GM21526 (cell line): ENCODE measurements around the gene RIIAD1.
"Not testable (repeated sequence)": the region's sequence is repeated elsewhere in the genome, so short reads cannot be mapped to it uniquely, and the experiment has no call there.

Experiments
- ATAC-seq: cut with Tn5 transposase; IDR thresholded peaks from one replicate; pipeline ENCODE4 v1.9.1; 2021; ENCODE audit warnings: moderate library complexity; ENCODE audit not compliant: unreplicated experiment, low FRiP score

The RIIAD1 gene

DNA sequence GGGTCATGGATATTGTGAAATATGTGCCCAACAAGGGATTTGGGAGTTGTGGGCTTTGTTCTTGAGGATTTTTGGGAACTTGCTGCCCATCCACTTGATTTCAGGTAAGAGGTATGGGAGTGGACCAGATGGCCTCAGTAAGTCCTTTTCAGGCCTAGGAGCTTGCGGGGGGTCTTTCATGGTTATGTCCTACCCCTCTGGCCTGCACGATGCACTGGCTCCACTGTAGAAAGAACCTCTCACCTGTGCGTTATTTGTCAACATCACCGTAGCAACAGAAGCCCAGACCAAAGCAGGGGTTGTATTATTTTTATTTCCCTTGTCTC lies 8.6 kb downstream of the RIIAD1 start:
- no peak for ATAC-seq

GRCh38 chr1:151733126-151733525 lies 11.8 kb downstream of the RIIAD1 start:
- ATAC-seq: no peak

GRCh38 chr1:151733995-151734394 lies 12.7 kb downstream of the RIIAD1 start:
- not testable (repeated sequence) for ATAC-seq

- ATAC-seq: no peak
Observed at GRCh38 chr1:151737026-151737425, 15.7 kb downstream of the RIIAD1 start.

DNA sequence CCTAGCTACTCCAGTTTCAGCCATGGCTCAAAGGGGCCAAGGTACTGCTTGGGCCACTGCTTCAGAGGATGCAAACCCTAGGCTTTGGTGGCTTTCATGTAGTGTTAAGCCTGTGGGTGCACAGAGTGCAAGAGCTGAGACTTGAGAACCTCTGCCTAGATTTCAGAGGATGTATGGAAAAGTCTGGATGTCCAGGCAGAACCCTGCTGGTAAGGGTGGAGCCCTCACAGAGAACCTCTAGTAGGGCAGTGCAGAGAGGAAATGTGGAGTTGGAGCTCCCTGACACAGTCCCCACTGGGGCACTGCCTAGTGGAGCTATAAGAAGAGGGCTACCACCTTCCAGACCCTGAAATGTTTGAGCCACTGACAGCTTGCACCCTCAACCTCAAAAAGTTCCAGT lies 16.2 kb downstream of the RIIAD1 start:
- ATAC-seq: no peak

- no peak for ATAC-seq
Observed at GRCh38 chr1:151739590-151740355, 18.5 kb downstream of the RIIAD1 start.

GRCh38 chr1:151741516-151741915 lies 20.2 kb downstream of the RIIAD1 start:
- no peak for ATAC-seq

GRCh38 chr1:151756291-151756690 lies 35.0 kb downstream of the RIIAD1 start:
- ATAC-seq: no peak

- ATAC-seq: no peak
Observed at GRCh38 chr1:151759241-151759640, 37.9 kb downstream of the RIIAD1 start.

DNA sequence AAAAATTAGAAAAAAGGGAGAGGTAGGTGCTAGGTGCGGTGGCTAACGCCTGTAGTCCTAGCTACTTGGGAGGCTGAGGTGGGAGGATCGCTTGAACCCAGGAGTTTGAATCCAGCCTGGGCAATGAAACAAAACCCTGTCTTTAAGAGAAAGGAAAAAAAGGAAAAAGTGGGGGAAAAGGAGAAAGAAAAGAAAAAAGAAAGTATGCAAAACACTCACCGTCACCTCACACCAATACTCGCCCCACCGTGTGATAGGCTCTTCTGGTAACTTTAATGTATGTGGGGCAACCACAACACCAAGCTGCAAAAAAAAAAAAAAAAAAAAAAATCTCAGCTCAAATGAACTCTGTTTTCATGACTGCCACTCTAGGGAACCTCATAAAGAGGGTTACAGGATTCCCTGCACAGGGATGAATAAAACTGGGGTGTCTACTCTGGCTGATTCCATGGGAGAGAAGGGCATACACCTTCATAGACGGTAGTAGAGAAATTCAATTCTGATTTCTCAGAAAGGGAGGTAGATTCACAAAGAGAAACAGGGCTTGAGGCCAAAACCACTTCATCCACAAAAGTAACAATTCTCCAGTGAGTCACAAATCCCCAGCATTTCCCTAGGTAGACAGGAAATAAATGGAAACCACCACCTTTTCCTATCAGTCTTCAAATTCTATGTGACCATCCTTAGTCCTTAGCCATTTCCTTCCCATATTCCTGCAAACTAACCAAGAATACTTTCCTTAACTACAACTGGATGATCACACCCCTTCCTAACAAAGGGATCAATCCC lies 39.5 kb downstream of the RIIAD1 start:
- ATAC-seq: no peak

GRCh38 chr1:151762941-151763921 lies 41.9 kb downstream of the RIIAD1 start, which contains the start of gene MRPL9:
MRPL9 (minus strand) TSS chr1:151763496; CDS start chr1:151763479, 17 bp downstream.
- ATAC-seq: peak; percentile 90

- no peak for ATAC-seq
Observed at GRCh38 chr1:151763990-151764389, 42.7 kb downstream of the RIIAD1 start.

DNA sequence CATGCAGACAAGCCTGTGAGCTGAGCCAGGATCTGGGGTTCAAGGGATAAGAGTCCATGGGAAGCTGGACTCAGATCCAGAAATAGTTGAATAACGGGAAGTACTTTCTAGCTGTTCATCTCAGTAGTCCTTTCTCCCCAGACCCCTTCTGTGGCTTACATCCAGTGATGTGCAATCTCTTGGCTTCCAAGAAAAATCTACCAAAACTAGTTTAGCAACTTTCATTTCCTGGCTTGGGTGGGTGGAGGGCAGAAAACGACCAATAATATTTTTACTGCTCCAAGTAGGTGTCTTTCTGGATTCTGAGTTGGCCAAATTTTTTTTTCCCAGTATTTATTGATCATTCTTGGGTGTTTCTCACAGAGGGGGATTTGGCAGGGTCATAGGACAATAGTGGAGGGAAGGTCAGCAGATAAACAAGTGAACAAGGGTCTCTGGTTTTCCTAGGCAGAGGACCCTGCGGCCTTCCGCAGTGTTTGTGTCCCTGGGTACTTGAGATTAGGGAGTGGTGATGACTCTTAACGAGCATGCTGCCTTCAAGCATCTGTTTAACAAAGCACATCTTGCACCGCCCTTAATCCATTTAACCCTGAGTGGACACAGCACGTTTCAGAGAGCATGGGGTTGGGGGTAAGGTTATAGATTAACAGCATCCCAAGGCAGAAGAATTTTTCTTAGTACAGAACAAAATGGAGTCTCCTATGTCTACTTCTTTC lies 47.2 kb downstream of the RIIAD1 start:
- not testable (repeated sequence) for ATAC-seq

GRCh38 chr1:151769270-151769669 lies 47.9 kb downstream of the RIIAD1 start:
- not testable (repeated sequence) for ATAC-seq

DNA sequence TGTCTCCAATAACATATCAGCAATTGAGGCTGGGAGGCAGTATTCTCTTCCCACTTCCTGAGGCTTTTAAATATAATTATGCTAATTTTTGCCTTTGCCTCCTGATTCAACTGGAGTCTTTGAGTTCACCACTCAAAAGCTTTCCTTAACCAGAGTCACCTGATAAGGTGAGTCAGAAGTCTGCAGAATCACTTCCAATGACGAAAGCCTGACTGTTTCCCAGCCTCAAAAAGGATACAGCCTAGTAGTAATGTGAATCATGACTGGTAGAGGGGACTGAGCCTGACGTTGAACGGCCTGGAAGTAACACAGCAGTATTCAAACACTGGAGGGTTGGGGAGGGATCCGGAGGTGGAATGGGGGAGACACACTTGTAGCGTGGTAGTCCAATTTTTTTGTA lies 52.4 kb downstream of the RIIAD1 start:
- no peak for ATAC-seq

DNA sequence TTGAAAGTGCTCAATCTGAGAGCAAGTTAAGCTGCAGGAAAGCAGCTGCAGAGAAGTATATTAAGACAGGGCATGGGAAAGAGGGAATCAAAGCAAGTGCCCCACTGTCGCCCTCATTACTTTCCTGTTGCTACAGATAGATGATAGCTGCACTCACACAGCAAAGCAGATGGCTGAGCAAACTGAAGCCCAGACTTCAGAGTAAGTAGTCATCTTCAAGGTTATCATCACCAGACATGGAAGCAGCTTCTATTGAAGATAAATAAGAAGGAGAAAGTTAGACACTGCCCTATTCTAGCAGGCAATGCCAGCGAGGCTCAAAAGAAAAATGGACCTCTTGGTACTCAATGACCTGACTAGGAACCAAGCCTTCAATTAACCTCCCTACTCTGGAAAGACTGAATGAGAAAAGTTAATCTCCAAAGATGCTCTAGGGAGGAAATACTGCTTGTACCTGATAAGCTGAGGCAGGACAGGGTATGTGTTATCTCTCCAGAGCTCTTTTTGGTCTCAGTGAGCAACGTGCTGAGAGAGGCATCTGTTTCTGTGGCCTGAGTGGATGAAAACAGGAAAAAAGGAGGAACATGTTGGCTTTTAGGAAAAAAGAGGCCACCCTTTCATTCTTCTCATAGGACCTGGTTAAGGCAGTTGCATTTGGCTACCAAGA lies 53.1 kb downstream of the RIIAD1 start:
- ATAC-seq: no peak

- no peak for ATAC-seq
Observed at GRCh38 chr1:151775894-151776664, 54.8 kb downstream of the RIIAD1 start.

GRCh38 chr1:151776665-151777062 lies 55.3 kb downstream of the RIIAD1 start:
- ATAC-seq: no peak

DNA sequence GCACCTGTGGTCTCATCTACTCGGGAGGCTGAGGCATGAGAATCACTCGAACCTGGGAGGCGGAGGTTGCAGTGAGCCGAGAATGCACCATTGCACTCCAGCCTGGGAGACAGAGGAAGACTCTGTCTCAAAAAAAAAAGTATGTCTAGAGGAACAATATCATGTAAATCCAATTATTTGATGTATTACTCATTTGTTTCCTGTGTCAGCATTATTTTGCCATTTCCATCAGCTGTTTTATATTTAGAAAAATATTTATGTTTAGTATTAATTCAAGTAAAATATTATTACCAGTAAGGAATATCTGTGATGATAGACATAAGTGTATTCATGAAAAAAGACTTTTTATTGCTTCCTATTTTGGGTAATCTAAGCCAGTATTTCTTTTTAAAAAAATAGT lies 56.0 kb downstream of the RIIAD1 start:
- no peak for ATAC-seq
